Stomach (tissue), 4 donors: ENCODE data around the gene PJA2.

Experiments
- CTCF ChIP-seq, 7 experiments: fragments of 450-650 bp in 4 of 7; fragments of 200-600 bp in 3 of 7; sonication (generic) in 3 of 7; IDR thresholded peaks; one replicate each; pipeline ENCODE4 v1.5.1; 2016 to 2019; ENCODE audit warnings: antibody characterized with exemption in 7 of 7, control low read depth in 2 of 7, mild to moderate bottlenecking in 1 of 7
- EP300 ChIP-seq: sonication (generic); formaldehyde crosslinking; IDR thresholded peaks from one replicate; pipeline ENCODE4 v1.6.1; 2017; ENCODE audit warnings: antibody characterized with exemption
- POLR2A ChIP-seq, 4 donors: fragments of 450-650 bp; IDR thresholded peaks; one replicate each; pipeline ENCODE4 v1.6.1; 2016; ENCODE audit warnings: antibody characterized with exemption in 4 of 4, control low read depth in 2 of 4, mild to moderate bottlenecking in 1 of 4, moderate library complexity in 1 of 4
- POLR2AphosphoS5 ChIP-seq, 3 donors: sonication (generic); formaldehyde crosslinking; IDR thresholded peaks; one replicate each; pipeline ENCODE4 v1.6.1; 2016; ENCODE audit warnings: antibody characterized with exemption in 3 of 3

- no peak for TF ChIP-seq CTCF (IDR thresholded peaks at IDR 0.05)
- no peak for TF ChIP-seq POLR2A (IDR thresholded peaks at IDR 0.05)
- TF ChIP-seq POLR2AphosphoS5 (IDR thresholded peaks at IDR 0.05) = no peak
- TF ChIP-seq EP300 = no peak
These were observed 16.3 kb upstream of the PJA2 start for GRCh38 chr5:109426075-109426474.
